Body of pancreas (tissue), 4 donors: ENCODE results near the gene SELENOS. TPM values are rescaled to one million over a fixed set of nuclear protein-coding genes. Genes with fewer than 3 reads are reported as not detected.
A peak's percentile ranks its signal among the peaks of the same experiment; 100 is the strongest.

ENCODE experiments used
- ATAC-seq: fragments of 150-250 bp; one replicate; pipeline ENCODE4 v1.9.1; 2016
- DNase-seq, 4 donors: peaks; one replicate each; pipeline ENCODE4 v3.0.0-alpha.2; 2019
- H3K27ac ChIP-seq, 4 donors: fragments of 200-600 bp; sonication (generic); 1 replicate in 3 of 4; 2 replicates in 1 of 4; pipeline versions ENCODE4 v1.5.1 to v1.6.1; 2016 to 2019; ENCODE audit warnings: mild to moderate bottlenecking in 1 of 4, mixed read lengths in 1 of 4, moderate library complexity in 1 of 4
- H3K27me3 ChIP-seq, 2 donors: fragments of 200-600 bp; sonication (generic); one replicate each; pipeline ENCODE4 v1.6.0; 2016; ENCODE audit warnings: mild to moderate bottlenecking in 1 of 2
- H3K36me3 ChIP-seq, 2 donors: fragments of 200-600 bp; sonication (generic); replicated peaks in 1 of 2; 2 replicates each; pipeline ENCODE4 v1.5.1; 2016; ENCODE audit warnings: low read depth in 2 of 2; ENCODE audit not compliant: insufficient read depth in 1 of 2
- H3K4me1 ChIP-seq: fragments of 200-600 bp; sonication (generic); one replicate; pipeline ENCODE4 v1.6.0; 2016
- H3K4me3 ChIP-seq, 2 donors: fragments of 200-600 bp; sonication (generic); 1 replicate in 1 of 2; 2 replicates in 1 of 2; pipeline ENCODE4 v1.5.1; 2016 to 2019
- H3K9me3 ChIP-seq, 3 donors: fragments of 200-600 bp; sonication (generic); 1 replicate in 2 of 3; 2 replicates in 1 of 3; pipeline ENCODE4 v1.5.1; 2016
- POLR2A ChIP-seq, 3 donors: fragments of 450-650 bp; IDR thresholded peaks; one replicate each; pipeline ENCODE4 v1.6.1; 2016; ENCODE audit warnings: antibody characterized with exemption in 3 of 3, mild to moderate bottlenecking in 2 of 3
- WGBS, 2 donors: methylation state at CpG; one replicate each; pipeline ENCODE4 v1.1.5; 2017; 5-methylcytosine and 5-hydroxymethylcytosine counted together
- intact Hi-C: fragments of 100-400 bp; cut with DNase I; formaldehyde crosslinking; loops from one replicate; pipeline ENCODE4 v1.15.1; 2023
- total RNA-seq, 2 donors: library from RNA; depleted of rRNA; stranded (reverse); fragments of >200 nt; gene quantifications; one replicate each; pipeline ENCODE4 v1.1.0, GENCODE V29; 2016
- TF ChIP-seq, protein P1 (sequence below), 7 experiments: fragments of 450-650 bp in 4 of 7; fragments of 200-600 bp in 3 of 7; sonication (generic) in 3 of 7; IDR thresholded peaks; one replicate each; pipeline ENCODE4 v1.5.1; 2016 to 2019; ENCODE audit warnings: antibody characterized with exemption in 7 of 7

The SELENOS gene
- total RNA-seq, 2 donors from 2014 or later = 37.2 to 45.1 TPM

DNA sequence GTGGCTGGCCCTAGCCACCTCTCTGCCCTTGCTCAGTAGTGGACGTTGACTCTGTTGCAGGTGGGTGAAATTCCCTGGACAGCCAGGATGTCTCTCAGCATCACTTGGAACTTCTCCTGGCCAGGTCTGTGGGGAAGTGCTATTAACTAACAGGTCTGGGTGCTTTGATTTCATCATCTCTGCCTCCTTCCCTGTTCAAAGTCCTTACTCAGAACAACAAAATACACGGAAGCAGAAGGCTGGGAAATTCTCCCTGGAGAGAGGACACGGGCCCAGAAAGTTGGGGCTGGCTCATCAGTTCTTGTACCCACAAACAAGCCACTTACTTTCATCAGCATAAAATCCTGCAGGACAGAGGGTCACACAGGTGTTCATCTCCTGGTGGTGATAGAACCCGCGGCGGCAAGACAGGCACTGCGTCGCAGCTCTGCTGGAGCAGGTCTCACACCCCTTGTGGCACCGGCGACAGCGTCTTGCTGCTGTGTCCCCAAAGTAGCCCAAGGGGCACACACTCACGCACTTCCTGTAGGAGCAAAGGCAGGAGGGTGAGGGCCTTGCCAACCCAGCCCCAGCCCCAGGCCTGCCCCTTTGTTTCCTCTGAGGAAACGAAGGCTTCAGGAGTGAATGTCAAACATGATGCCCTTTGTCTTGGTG lies 47.4 kb upstream of the SELENOS start:
- Histone ChIP-seq H3K36me3 (no peaks in the 10 kb centered on the region), H3K4me3 (no peak overlapping the region), H3K27ac (no peak overlapping the region), H3K27me3 (no peaks in the 10 kb centered on the region), H3K4me1 (no peaks in the 10 kb centered on the region), H3K9me3 (no peaks in the 10 kb centered on the region)
- DNase-seq = no peak
- 84 to 92% methylated on average over 4 to 13 of the region's 13 CpGs for WGBS, 2 donors
- intact Hi-C loops = no loop called here
- TF ChIP-seq, protein P1, sequence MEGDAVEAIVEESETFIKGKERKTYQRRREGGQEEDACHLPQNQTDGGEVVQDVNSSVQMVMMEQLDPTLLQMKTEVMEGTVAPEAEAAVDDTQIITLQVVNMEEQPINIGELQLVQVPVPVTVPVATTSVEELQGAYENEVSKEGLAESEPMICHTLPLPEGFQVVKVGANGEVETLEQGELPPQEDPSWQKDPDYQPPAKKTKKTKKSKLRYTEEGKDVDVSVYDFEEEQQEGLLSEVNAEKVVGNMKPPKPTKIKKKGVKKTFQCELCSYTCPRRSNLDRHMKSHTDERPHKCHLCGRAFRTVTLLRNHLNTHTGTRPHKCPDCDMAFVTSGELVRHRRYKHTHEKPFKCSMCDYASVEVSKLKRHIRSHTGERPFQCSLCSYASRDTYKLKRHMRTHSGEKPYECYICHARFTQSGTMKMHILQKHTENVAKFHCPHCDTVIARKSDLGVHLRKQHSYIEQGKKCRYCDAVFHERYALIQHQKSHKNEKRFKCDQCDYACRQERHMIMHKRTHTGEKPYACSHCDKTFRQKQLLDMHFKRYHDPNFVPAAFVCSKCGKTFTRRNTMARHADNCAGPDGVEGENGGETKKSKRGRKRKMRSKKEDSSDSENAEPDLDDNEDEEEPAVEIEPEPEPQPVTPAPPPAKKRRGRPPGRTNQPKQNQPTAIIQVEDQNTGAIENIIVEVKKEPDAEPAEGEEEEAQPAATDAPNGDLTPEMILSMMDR (IDR thresholded peaks at IDR 0.05) = no peak
- no peak for TF ChIP-seq POLR2A (IDR thresholded peaks at IDR 0.05)
- ATAC-seq = no peak

DNA sequence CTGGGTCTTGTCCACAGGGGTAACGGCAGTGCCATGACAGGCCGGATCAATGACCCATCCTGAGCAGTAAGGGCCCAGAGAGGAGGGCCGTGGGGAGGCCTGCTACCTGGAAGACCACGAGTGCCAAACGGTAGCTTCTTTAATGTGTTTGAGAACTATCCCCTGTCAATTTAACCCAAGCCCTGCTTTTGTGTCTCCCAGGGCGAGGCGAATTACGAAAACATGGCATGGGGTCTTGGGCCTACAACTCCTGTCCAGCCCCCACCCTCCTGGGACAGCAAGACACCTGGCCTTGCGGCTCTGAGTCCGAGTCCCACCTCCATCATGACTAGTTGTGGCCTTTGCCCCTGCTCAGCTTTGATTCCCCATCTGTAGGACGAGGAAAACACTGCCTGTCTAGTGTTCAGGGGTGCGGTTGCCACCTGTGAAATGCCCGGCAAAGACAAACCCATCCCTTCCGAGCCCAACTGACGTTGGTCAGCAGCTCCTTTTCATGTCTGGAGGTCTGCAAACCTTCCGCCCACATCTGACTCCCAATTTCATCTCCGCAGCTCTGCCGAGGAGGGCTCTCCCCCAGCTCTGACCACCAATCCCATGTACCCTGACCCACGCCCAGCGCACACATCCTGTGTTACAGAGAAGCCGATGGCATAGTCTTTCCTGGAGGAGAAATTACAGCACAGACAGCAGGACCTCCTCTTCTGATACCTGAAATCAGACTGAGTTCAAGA lies 46.7 kb upstream of the SELENOS start:
- no peak overlapping the region for H3K27ac ChIP-seq
- no peak for ATAC-seq

DNA sequence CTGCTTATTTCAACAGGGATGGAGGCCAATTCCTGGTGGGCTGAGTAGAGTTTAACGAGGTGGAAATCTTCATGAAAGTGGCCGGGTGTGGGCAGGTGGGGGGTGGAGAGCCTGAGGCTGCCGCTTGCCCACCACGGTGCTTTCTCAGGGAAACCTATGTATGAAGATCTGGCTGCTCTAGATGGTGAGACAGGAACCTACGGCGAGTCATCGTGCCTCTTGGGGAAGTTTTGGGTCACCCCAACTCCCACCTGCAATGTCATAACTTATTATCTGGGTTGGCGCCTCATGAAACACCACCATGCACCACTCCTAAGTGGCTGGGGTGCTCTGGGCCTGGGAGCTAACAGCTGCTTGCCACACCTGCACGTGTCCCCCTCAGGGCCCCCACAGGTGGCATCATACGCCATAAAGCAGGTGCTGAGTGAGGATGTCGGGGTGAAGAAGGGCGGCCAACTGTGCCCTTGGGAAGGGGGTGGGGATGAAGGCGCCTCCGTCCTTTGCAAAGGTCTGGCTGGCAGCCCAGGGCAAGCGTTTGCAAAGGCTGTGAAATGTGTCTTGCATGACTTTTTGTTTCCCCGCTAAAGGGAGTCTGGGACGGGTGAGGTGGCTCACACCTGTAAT lies 45.7 kb upstream of the SELENOS start:
- Histone ChIP-seq H3K9me3 (no peaks in the 10 kb centered on the region), H3K27ac (no peak overlapping the region), H3K36me3 (no peaks in the 10 kb centered on the region), H3K4me3 (no peak overlapping the region), H3K27me3 (no peaks in the 10 kb centered on the region), H3K4me1 (no peaks in the 10 kb centered on the region)
- intact Hi-C loops = no loop called here
- ATAC-seq = no peak
- TF ChIP-seq, protein P1 (IDR thresholded peaks at IDR 0.05) = no peak
- TF ChIP-seq POLR2A (IDR thresholded peaks at IDR 0.05) = no peak
- 84% methylated on average over 17 of the region's 17 CpGs for WGBS, 2 donors
- peak in 1 of 4 donors; percentile 3 for DNase-seq

More for the DNA sequence above, 46.7 kb upstream of the SELENOS start:
- intact Hi-C loops = no loop called here
- Histone ChIP-seq H3K4me3 (no peak overlapping the region), H3K4me1 (no peaks in the 10 kb centered on the region), H3K9me3 (no peaks in the 10 kb centered on the region), H3K27me3 (no peaks in the 10 kb centered on the region), H3K36me3 (no peaks in the 10 kb centered on the region)
- peak in 1 of 4 donors; percentile 4 for DNase-seq
- 89 to 91% methylated on average over 17 to 21 of the region's 21 CpGs for WGBS, 2 donors
- TF ChIP-seq, protein P1 (IDR thresholded peaks at IDR 0.05) = no peak
- TF ChIP-seq POLR2A (IDR thresholded peaks at IDR 0.05) = no peak

GRCh38 chr15:101322016-101322695 lies 44.9 kb upstream of the SELENOS start:
- no peak overlapping the region for H3K4me3 ChIP-seq
- no peaks in the 10 kb centered on the region for H3K4me1 ChIP-seq
- TF ChIP-seq, protein P1 (IDR thresholded peaks at IDR 0.05) = no peak
- no peak for TF ChIP-seq POLR2A (IDR thresholded peaks at IDR 0.05)
- H3K36me3 ChIP-seq = no peaks in the 10 kb centered on the region
- WGBS, 2 donors = 89 to 92% methylated on average over 21 of the region's 21 CpGs
- no peaks in the 10 kb centered on the region for H3K27me3 ChIP-seq
- no peaks in the 10 kb centered on the region for H3K9me3 ChIP-seq
- intact Hi-C loops = no loop called here
- no peak for ATAC-seq
- no peak overlapping the region for H3K27ac ChIP-seq
- DNase-seq = peak in 1 of 4 donors; percentile 6
